ENCODE data around the gene GAGE2A.
"Not testable (repeated sequence)": the region's sequence is repeated elsewhere in the genome, so short reads cannot be mapped to it uniquely, and the experiment has no call there.

GRCh38 chrX:49579649-49580048 is 9.6 kb upstream of the GAGE2A start, which contains the start of gene GAGE12H:
- TF ChIP-seq POLR2A (IDR thresholded peaks at IDR 0.05); POLR2AphosphoS5 (IDR thresholded peaks at IDR 0.05; ENCODE audit: insufficient read depth in 1 of 2, low read depth in 1 of 2): not testable (repeated sequence)
- TF ChIP-seq, protein P1, sequence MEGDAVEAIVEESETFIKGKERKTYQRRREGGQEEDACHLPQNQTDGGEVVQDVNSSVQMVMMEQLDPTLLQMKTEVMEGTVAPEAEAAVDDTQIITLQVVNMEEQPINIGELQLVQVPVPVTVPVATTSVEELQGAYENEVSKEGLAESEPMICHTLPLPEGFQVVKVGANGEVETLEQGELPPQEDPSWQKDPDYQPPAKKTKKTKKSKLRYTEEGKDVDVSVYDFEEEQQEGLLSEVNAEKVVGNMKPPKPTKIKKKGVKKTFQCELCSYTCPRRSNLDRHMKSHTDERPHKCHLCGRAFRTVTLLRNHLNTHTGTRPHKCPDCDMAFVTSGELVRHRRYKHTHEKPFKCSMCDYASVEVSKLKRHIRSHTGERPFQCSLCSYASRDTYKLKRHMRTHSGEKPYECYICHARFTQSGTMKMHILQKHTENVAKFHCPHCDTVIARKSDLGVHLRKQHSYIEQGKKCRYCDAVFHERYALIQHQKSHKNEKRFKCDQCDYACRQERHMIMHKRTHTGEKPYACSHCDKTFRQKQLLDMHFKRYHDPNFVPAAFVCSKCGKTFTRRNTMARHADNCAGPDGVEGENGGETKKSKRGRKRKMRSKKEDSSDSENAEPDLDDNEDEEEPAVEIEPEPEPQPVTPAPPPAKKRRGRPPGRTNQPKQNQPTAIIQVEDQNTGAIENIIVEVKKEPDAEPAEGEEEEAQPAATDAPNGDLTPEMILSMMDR (IDR thresholded peaks at IDR 0.05) = not testable (repeated sequence)

Measured in vagina (tissue), 2 donors.